ENCODE measurements around the gene CCS. TPM values are rescaled to one million over a fixed set of nuclear protein-coding genes. Genes with fewer than 3 reads are reported as not detected.
A peak's percentile ranks its signal among the peaks of the same experiment; 100 is the strongest.

CCS gene
- total and polyA plus RNA-seq, 2 experiments from 2014 or later: 41.5 to 97.8 TPM

GRCh38 chr11:66545701-66546367 is 47.2 kb upstream of the CCS start, which contains the start of gene ZDHHC24:
Gene ZDHHC24 (minus strand): TSS chr11:66546048. CDS start chr11:66546003, 45 bp downstream.
- peak; percentile 97 for DNase-seq (ENCODE audit: low spot score)
- WGBS (ENCODE audit: low lambda C conversion rate, missing lambda C conversion rate): under 1% methylated on average over 53 of the region's 71 CpGs
- peaks cover 17% of the 10 kb centered on the region for H3K4me1 ChIP-seq (ENCODE audit: insufficient read depth)
- H3K9me2 ChIP-seq (replicated peaks; ENCODE audit: insufficient read depth): no peaks in the 10 kb centered on the region
- no peaks in the 10 kb centered on the region for H3K36me3 ChIP-seq (replicated peaks; ENCODE audit: insufficient read depth, low read depth)
- H3K9me3 ChIP-seq (ENCODE audit: low read depth): no peaks in the 10 kb centered on the region
- TF ChIP-seq EZH2phosphoT487 (IDR thresholded peaks at IDR 0.05; ENCODE audit: low read depth, severe bottlenecking, unreplicated experiment): no peak
- TF ChIP-seq CTCF (IDR thresholded peaks at IDR 0.05; ENCODE audit: poor library complexity): no peak
- TF ChIP-seq EZH2 (IDR thresholded peaks at IDR 0.05; ENCODE audit: borderline replicate concordance): no peak
- H3K27ac ChIP-seq: peak within 1 kb of the TSS; percentile 43
- H3K27me3 ChIP-seq: no peaks in the 10 kb centered on the region
- peaks cover 3% of the 10 kb centered on the region for H3K79me2 ChIP-seq
- H3K4me3 ChIP-seq: peak within 1 kb of the TSS; percentile 83
- H2AFZ ChIP-seq: peak within 1 kb of the TSS; percentile 61
- H3K4me2 ChIP-seq: peak within 1 kb of the TSS; percentile 90
- no peaks in the 10 kb centered on the region for H4K20me1 ChIP-seq (ENCODE audit: insufficient read depth, poor library complexity, severe bottlenecking)

DNA sequence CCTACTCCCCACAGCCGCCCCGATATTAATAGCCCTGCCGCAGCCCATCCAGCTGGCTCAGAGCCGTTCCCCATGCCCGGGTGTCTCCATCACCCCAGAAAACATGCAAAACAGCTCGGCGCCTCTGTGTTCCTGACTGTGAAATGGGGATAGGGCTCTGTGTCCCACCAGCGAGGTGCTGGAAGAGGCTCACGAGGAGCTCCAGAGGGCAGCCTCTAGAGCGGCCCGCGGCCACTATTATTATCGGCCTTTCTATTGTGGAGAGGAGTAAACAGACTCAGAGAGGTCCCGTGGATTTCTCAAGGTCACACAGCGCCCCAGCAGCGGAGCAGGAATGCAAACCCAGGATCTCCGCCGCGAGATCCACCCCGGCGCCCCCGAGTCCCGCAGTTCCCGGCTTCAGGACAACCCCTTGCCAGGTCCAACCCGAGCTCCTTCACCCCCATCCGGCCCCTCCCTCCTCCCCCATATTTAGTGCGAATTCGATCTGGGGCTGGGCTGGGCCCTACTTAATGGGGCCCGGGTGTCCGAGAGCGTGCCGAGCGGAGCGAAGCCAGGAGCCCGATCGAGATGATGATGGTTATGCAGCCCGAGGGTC is 46.5 kb upstream of the CCS start, which contains the start of gene ACTN3:
Gene ACTN3 (plus strand): TSS at position 536 of the 598 bp plus-strand sequence. CDS start 35 bp downstream, at position 571.
- WGBS (ENCODE audit: low lambda C conversion rate, missing lambda C conversion rate): 6% methylated on average over 37 of the region's 37 CpGs
- no peaks in the 10 kb centered on the region for H3K36me3 ChIP-seq (replicated peaks; ENCODE audit: insufficient read depth, low read depth)
- H2AFZ ChIP-seq: peak within 1 kb of the TSS; percentile 61
- peaks cover 17% of the 10 kb centered on the region for H3K4me1 ChIP-seq (ENCODE audit: insufficient read depth)
- H3K27me3 ChIP-seq: no peaks in the 10 kb centered on the region
- no peaks in the 10 kb centered on the region for H4K20me1 ChIP-seq (ENCODE audit: insufficient read depth, poor library complexity, severe bottlenecking)
- H3K79me2 ChIP-seq: peaks cover 3% of the 10 kb centered on the region
- H3K9me3 ChIP-seq (ENCODE audit: low read depth): no peaks in the 10 kb centered on the region
- no peak for TF ChIP-seq CTCF (IDR thresholded peaks at IDR 0.05; ENCODE audit: poor library complexity)
- TF ChIP-seq EZH2 (IDR thresholded peaks at IDR 0.05; ENCODE audit: borderline replicate concordance): no peak
- TF ChIP-seq EZH2phosphoT487 (IDR thresholded peaks at IDR 0.05; ENCODE audit: low read depth, severe bottlenecking, unreplicated experiment): no peak
- peak within 1 kb of the TSS; percentile 83 for H3K4me3 ChIP-seq
- DNase-seq (ENCODE audit: low spot score): peak; percentile 32
- no peaks in the 10 kb centered on the region for H3K9me2 ChIP-seq (replicated peaks; ENCODE audit: insufficient read depth)
- H3K27ac ChIP-seq: peak within 1 kb of the TSS; percentile 43
- peak within 1 kb of the TSS; percentile 90 for H3K4me2 ChIP-seq

DNA sequence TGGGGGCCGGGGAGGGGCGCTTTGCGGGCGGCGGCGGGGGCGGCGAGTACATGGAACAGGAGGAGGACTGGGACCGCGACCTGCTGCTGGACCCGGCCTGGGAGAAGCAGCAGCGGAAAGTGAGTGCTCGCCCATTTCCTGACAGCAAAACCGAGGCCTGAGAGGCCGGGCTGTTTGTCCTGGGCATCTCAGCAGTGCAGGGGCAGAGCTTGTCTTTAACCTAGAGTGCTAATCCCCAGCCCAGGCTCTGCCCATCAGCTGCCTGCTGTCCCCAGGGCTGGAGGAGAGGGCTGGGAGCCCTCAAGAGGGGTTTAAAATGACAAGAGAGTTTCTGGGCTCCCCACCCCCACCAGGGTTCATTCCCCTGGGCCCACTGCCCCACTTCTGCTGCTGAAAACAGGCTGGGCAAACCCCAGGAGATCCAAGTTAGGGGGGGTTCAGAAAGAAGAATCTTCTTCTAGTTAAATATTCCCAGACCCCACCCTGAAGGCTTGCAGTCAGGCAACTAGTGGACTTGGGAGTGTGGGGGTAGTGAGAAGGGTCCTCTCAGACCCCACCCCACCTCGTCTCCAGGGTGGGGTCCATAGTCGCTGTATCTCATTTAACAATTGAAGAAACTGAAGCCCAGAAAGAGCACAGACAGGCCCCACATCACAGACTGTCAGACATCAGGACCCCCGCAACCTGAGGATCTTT is 45.9 kb upstream of the CCS start:
- H3K4me2 ChIP-seq: peak overlapping the region; percentile 90
- H3K27ac ChIP-seq: no peak overlapping the region
- no peak overlapping the region for H3K4me3 ChIP-seq
- H2AFZ ChIP-seq: no peak overlapping the region
- H3K79me2 ChIP-seq: peaks cover 3% of the 10 kb centered on the region
- WGBS (ENCODE audit: low lambda C conversion rate, missing lambda C conversion rate): 33% methylated on average over 12 of the region's 18 CpGs
- peaks cover 17% of the 10 kb centered on the region for H3K4me1 ChIP-seq (ENCODE audit: insufficient read depth)
- TF ChIP-seq EZH2phosphoT487 (IDR thresholded peaks at IDR 0.05; ENCODE audit: low read depth, severe bottlenecking, unreplicated experiment) (no peak), CTCF (IDR thresholded peaks at IDR 0.05; ENCODE audit: poor library complexity) (no peak), EZH2 (IDR thresholded peaks at IDR 0.05; ENCODE audit: borderline replicate concordance) (no peak)
- no peaks in the 10 kb centered on the region for H3K27me3 ChIP-seq
- DNase-seq (ENCODE audit: low spot score): no peak
- no peaks in the 10 kb centered on the region for H3K9me3 ChIP-seq (ENCODE audit: low read depth)
- no peaks in the 10 kb centered on the region for H4K20me1 ChIP-seq (ENCODE audit: insufficient read depth, poor library complexity, severe bottlenecking)
- H3K36me3 ChIP-seq (replicated peaks; ENCODE audit: insufficient read depth, low read depth): no peaks in the 10 kb centered on the region
- no peaks in the 10 kb centered on the region for H3K9me2 ChIP-seq (replicated peaks; ENCODE audit: insufficient read depth)

Data from hepatocyte (in vitro differentiated cells).